Endothelial cell of umbilical vein (primary cell): ENCODE results near the gene CAMKK2.
"Not testable (repeated sequence)": the region's sequence is repeated elsewhere in the genome, so short reads cannot be mapped to it uniquely, and the experiment has no call there.

Experiments used
- EZH2 ChIP-seq: IDR thresholded peaks from 2 replicates; pipeline ENCODE4 v1.6.1; 2012; ENCODE audit warnings: borderline replicate concordance, low read depth, mild to moderate bottlenecking, moderate library complexity, low read length, inconsistent platforms; ENCODE audit not compliant: severe bottlenecking
- GATA2 ChIP-seq: IDR thresholded peaks from 2 replicates; pipeline ENCODE4 v1.7.0; 2011; ENCODE audit warnings: low read depth, mild to moderate bottlenecking, moderate library complexity, mixed read lengths, low read length; ENCODE audit not compliant: insufficient read length, insufficient read depth
- JUN ChIP-seq: IDR thresholded peaks from 2 replicates; pipeline ENCODE4 v1.6.1; 2011; ENCODE audit warnings: borderline replicate concordance, low read depth; ENCODE audit not compliant: insufficient read length, insufficient read depth
- MYC ChIP-seq: IDR thresholded peaks from one replicate; pipeline ENCODE4 v1.6.1; 2011; ENCODE audit warnings: mild to moderate bottlenecking, low read depth, low read length
- POLR2A ChIP-seq: IDR thresholded peaks from 2 replicates; pipeline ENCODE4 v1.6.1; 2012; ENCODE audit warnings: low read depth, mild to moderate bottlenecking, control low read depth, low read length
- POLR2AphosphoS5 ChIP-seq: IDR thresholded peaks from 2 replicates; pipeline ENCODE4 v1.6.1; 2012; ENCODE audit warnings: low read depth, mild to moderate bottlenecking, control low read depth, low read length, moderate library complexity; ENCODE audit not compliant: insufficient read depth
- TF ChIP-seq, protein P1 (sequence below), 2 donors: IDR thresholded peaks; 1 replicate in 1 of 2; 2 replicates in 1 of 2; pipeline ENCODE4 v1.5.1; 2011; ENCODE audit warnings: low read length in 2 of 2, mild to moderate bottlenecking in 2 of 2, moderate library complexity in 2 of 2, control low read depth in 1 of 2, inconsistent platforms in 1 of 2, low read depth in 1 of 2; ENCODE audit not compliant: insufficient read depth in 1 of 2; ENCODE audit errors: extremely low read depth in 1 of 2

DNA sequence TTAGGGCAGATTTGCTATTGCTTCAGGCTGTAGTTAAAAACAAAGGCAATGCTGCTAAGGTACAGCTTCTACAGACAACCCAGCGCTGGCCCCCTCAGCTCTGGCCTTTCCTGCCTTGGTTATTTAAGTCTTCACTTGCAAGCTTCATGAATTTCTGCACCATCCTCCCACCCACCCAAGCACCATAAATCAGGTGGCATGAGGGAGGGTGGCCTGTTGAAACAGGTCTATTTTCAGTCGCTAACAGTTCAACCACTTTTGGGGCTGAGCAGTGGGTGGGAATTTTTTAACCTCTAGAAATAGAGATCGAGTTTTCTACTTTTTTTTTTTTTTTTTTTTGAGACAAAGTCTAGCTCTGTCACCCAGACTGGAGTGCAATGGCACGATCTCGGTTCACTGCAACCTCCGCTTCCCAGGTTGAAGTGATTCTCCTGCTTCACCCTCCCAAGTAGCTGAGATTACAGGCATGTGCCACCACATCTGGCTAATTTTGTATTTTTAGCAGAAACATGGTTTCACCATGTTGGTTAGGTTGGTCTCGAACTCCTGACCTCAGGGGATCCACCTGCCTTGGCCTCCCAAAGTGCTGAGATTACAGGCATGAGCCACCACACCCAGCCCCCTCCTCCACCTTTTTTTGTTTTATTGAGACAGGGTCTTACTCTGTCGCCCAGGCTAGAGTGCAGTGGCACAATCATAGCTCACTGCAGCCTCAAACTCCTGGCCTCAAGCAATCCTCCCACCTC lies 38.6 kb downstream of the CAMKK2 start:
- TF ChIP-seq EZH2, POLR2A, POLR2AphosphoS5, GATA2, MYC, JUN: not testable (repeated sequence)
- TF ChIP-seq, protein P1, sequence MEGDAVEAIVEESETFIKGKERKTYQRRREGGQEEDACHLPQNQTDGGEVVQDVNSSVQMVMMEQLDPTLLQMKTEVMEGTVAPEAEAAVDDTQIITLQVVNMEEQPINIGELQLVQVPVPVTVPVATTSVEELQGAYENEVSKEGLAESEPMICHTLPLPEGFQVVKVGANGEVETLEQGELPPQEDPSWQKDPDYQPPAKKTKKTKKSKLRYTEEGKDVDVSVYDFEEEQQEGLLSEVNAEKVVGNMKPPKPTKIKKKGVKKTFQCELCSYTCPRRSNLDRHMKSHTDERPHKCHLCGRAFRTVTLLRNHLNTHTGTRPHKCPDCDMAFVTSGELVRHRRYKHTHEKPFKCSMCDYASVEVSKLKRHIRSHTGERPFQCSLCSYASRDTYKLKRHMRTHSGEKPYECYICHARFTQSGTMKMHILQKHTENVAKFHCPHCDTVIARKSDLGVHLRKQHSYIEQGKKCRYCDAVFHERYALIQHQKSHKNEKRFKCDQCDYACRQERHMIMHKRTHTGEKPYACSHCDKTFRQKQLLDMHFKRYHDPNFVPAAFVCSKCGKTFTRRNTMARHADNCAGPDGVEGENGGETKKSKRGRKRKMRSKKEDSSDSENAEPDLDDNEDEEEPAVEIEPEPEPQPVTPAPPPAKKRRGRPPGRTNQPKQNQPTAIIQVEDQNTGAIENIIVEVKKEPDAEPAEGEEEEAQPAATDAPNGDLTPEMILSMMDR (IDR thresholded peaks at IDR 0.05; ENCODE audit: extremely low read depth in 1 of 2, insufficient read depth in 1 of 2, low read depth in 1 of 2, low read length in 2 of 2) = not testable (repeated sequence)
